Measurements from ENCODE around the gene KLHL13.

The KLHL13 gene

GRCh38 chrX:117851025-117851424 lies 265.6 kb downstream of the KLHL13 start:
- DNase-seq (ENCODE audit: low spot score): no peak

Data from CD4-positive, alpha-beta T cell treated with Interleukin-6 at 100 ng/mL for 8 hours (primary cell).